Endodermal cell (in vitro differentiated cells): ENCODE data around the gene LRIT1. TPM values are rescaled to one million over a fixed set of nuclear protein-coding genes. Genes with fewer than 3 reads are reported as not detected.

Experiments
- DNase-seq: peaks from one replicate; pipeline ENCODE4 v3.0.0-alpha.2; 2017
- H3K27ac ChIP-seq: 2 replicates; pipeline ENCODE4 v1.5.1; 2013; ENCODE audit warnings: mild to moderate bottlenecking, low read depth, low read length, moderate library complexity
- H3K27me3 ChIP-seq: 2 replicates; pipeline ENCODE4 v1.6.1; 2013; ENCODE audit warnings: mild to moderate bottlenecking, low read length, moderate library complexity; ENCODE audit not compliant: insufficient read depth, control insufficient read depth, poor library complexity, severe bottlenecking
- H3K36me3 ChIP-seq: 2 replicates; pipeline ENCODE4 v1.7.0; 2013; ENCODE audit warnings: mild to moderate bottlenecking, low read length, moderate library complexity; ENCODE audit not compliant: control insufficient read depth, insufficient read depth
- H3K4me1 ChIP-seq: one replicate; pipeline ENCODE4 v1.7.0; 2013; ENCODE audit warnings: low read length; ENCODE audit not compliant: control insufficient read depth, insufficient read depth
- H3K4me3 ChIP-seq: 2 replicates; pipeline ENCODE4 v1.5.1; 2013; ENCODE audit warnings: mild to moderate bottlenecking, low read length, moderate library complexity
- H3K9ac ChIP-seq: 2 replicates; pipeline ENCODE4 v1.6.1; 2013; ENCODE audit warnings: mild to moderate bottlenecking, low read length, moderate library complexity; ENCODE audit not compliant: poor library complexity, severe bottlenecking; ENCODE audit errors: extremely low read depth
- H3K9me3 ChIP-seq: 2 replicates; pipeline ENCODE4 v1.6.1; 2013; ENCODE audit warnings: mild to moderate bottlenecking, low read length, moderate library complexity; ENCODE audit not compliant: control insufficient read depth
- H3K27ac Mint-ChIP-seq: 2 replicates; pipeline ENCODE4 v1.8.0; 2020; ENCODE audit warnings: mixed read lengths
- H3K27me3 Mint-ChIP-seq: 2 replicates; pipeline ENCODE4 v1.8.0; 2021; ENCODE audit warnings: mild to moderate bottlenecking, mixed read lengths; ENCODE audit not compliant: insufficient read depth
- H3K36me3 Mint-ChIP-seq: 2 replicates; pipeline ENCODE4 v1.8.0; 2020; ENCODE audit warnings: low read depth, mixed read lengths
- H3K4me1 Mint-ChIP-seq: 2 replicates; pipeline ENCODE4 v1.8.0; 2020; ENCODE audit warnings: mixed read lengths
- H3K4me3 Mint-ChIP-seq: 2 replicates; pipeline ENCODE4 v1.8.0; 2020; ENCODE audit warnings: mild to moderate bottlenecking, moderate library complexity, mixed read lengths
- H3K9me3 Mint-ChIP-seq: 2 replicates; pipeline ENCODE4 v1.8.0; 2020; ENCODE audit warnings: mild to moderate bottlenecking, mixed read lengths
- WGBS, 2 experiments: methylation state at CpG; one replicate each; pipeline versions ENCODE4 v1.1.5 to v1.1.7; 2013; ENCODE audit warnings: missing lambda C conversion rate in 2 of 2, mixed read lengths in 1 of 2; ENCODE audit not compliant: insufficient coverage in 1 of 2, insufficient read length in 1 of 2; 5-methylcytosine and 5-hydroxymethylcytosine counted together
- total RNA-seq, 2 donors: library from RNA; stranded (reverse); fragmentation: NEBNext Ultra II Directional in 1 of 2; extraction: Animal tissue kit (Norgen Biotek cat#: 25700) in 1 of 2; gene quantifications; 2 replicates in 1 of 2; 3 replicates in 1 of 2; pipeline ENCODE4 v1.2.1, GENCODE V29; 2021
- TF ChIP-seq, protein P1 (sequence below): fragments of 200-600 bp; sonication (generic); conservative IDR thresholded peaks from 2 replicates; pipeline ENCODE4 v1.5.0; 2021; ENCODE audit warnings: antibody characterized with exemption, mild to moderate bottlenecking

The LRIT1 gene
- total RNA-seq, 2 donors from 2014 or later: 0.11 TPM; not detected in 1

DNA sequence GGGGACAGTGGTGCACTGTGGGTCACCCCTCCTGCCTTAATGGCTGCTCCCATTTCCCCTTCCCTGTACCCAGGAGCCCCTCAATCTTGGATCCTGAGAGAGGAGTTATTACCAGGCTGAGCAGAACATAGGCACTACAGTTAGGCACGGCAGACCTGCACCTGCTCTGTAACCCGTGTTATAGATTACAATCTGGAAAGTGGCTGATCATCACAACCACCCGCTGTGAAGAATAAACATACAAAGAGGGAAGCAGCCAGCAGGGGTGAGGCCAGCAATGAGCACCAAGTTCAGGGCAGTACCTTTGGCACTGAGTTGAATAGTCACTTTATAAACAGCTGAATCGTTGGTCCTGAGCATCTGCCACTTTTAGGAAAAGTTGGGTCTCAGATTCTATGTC lies 45.3 kb downstream of the LRIT1 start:
- 56 to 66% methylated on average over 4 of the region's 4 CpGs for WGBS, 2 experiments
- peaks cover 87% of the 10 kb centered on the region for H3K27me3 ChIP-seq
- no peak overlapping the region for H3K9ac ChIP-seq
- no peaks in the 10 kb centered on the region for H3K9me3 ChIP-seq
- no peaks in the 10 kb centered on the region for H3K36me3 ChIP-seq
- H3K27ac ChIP-seq: no peak overlapping the region
- TF ChIP-seq, protein P1, sequence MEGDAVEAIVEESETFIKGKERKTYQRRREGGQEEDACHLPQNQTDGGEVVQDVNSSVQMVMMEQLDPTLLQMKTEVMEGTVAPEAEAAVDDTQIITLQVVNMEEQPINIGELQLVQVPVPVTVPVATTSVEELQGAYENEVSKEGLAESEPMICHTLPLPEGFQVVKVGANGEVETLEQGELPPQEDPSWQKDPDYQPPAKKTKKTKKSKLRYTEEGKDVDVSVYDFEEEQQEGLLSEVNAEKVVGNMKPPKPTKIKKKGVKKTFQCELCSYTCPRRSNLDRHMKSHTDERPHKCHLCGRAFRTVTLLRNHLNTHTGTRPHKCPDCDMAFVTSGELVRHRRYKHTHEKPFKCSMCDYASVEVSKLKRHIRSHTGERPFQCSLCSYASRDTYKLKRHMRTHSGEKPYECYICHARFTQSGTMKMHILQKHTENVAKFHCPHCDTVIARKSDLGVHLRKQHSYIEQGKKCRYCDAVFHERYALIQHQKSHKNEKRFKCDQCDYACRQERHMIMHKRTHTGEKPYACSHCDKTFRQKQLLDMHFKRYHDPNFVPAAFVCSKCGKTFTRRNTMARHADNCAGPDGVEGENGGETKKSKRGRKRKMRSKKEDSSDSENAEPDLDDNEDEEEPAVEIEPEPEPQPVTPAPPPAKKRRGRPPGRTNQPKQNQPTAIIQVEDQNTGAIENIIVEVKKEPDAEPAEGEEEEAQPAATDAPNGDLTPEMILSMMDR: peak; percentile 27
- Mint-ChIP-seq H3K4me3 (no peak overlapping the region), H3K4me1 (peaks cover 11% of the 10 kb centered on the region), H3K9me3 (no peaks in the 10 kb centered on the region), H3K36me3 (no peaks in the 10 kb centered on the region), H3K27me3 (peaks cover 78% of the 10 kb centered on the region), H3K27ac (no peak overlapping the region)
- H3K4me3 ChIP-seq: no peak overlapping the region
- DNase-seq: peak; percentile 59
- H3K4me1 ChIP-seq: no peaks in the 10 kb centered on the region

DNA sequence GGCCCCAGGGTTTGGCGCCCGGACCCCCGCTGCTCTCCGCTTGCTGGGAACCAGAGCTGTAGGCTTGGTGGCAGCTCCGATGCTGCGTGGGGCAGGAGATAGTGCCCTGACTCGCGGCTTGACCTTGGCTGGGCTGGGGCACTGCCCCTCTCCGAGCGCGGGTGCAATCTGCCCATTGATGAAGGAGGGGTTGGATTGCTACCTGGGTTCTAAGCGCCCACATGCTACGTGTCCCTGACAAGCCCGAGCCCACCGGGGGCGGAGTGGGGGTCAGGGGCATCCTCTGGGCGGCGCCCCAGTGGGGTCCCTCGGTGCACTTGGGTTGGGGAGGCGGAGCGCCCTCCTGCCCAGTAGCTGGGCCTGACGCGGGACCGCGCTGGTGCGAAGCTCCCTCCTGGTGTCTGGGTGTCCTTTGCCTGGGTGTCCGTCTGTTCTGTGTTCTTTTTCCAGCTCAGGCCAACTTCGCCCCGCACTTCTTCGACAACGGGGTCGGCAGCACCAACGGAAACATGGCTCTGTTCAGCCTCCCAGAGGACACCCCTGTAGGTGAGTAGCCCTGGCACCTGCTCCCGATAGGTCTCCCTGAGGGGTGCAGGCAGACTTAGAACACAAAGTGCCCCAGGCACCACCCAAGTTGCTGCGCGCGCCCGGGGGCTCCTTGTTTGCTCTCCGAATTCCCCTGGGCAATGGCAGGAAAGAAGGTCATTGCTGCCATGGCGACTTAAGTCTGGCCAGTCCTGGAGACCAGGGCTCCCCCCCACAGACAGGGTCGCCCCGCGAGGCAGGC lies 46.1 kb downstream of the LRIT1 start:
- Mint-ChIP-seq H3K36me3 (no peaks in the 10 kb centered on the region), H3K27me3 (peaks cover 86% of the 10 kb centered on the region), H3K4me3 (peak overlapping the region; percentile 45), H3K4me1 (peaks cover 11% of the 10 kb centered on the region), H3K9me3 (no peaks in the 10 kb centered on the region), H3K27ac (no peak overlapping the region)
- H3K9ac ChIP-seq: no peak overlapping the region
- TF ChIP-seq, protein P1: no peak
- H3K4me3 ChIP-seq: peak overlapping the region; percentile 39
- no peaks in the 10 kb centered on the region for H3K9me3 ChIP-seq
- peaks cover 95% of the 10 kb centered on the region for H3K27me3 ChIP-seq
- H3K36me3 ChIP-seq: no peaks in the 10 kb centered on the region
- no peak overlapping the region for H3K27ac ChIP-seq
- peak; percentile 59 for DNase-seq
- 41 to 43% methylated on average over 23 to 43 of the region's 43 CpGs for WGBS, 2 experiments
- H3K4me1 ChIP-seq: no peaks in the 10 kb centered on the region

DNA sequence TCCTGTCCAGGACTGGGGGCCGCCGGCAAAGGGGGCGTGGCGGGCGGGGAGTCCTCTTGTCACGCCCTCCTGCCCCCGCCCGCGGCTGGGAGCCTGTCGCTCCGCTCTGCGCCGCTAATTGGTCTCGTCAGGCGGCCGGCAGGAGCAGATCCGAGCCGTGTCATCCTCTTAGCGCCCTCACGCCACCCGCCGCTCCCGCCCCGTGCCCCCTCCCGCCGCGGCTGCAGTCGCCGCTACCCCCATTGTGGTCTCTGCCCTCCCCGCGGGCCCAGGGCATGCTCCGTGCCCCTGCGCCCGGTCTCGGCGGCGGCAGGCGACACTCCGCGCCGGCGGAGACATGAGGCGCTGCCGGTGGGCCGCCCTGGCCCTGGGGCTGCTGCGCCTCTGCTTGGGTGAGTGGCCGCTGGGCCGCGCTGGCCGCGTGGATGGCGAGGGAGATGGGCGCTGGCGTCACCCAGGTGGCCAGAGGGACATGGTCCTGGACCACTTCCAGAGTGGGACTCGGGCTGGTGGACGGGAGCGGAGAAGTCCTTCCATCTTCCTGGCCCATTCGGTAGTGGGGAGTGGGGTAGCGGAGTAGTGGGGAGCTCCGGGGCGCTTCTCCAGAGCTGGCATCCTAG lies 46.8 kb downstream of the LRIT1 start, which contains the start of gene CDHR1:
Gene CDHR1 (plus strand): TSS at position 114 of the 620 bp plus-strand sequence. CDS start 224 bp downstream, at position 338.
- TF ChIP-seq, protein P1: peak; percentile 13
- no peaks in the 10 kb centered on the region for H3K9me3 ChIP-seq
- Mint-ChIP-seq H3K4me3 (peak within 1 kb of the TSS; percentile 45), H3K27ac (no peak within 1 kb of the TSS), H3K27me3 (peaks cover 87% of the 10 kb centered on the region), H3K4me1 (peaks cover 11% of the 10 kb centered on the region), H3K36me3 (no peaks in the 10 kb centered on the region), H3K9me3 (no peaks in the 10 kb centered on the region)
- peak; percentile 89 for DNase-seq
- WGBS, 2 experiments: 2% methylated on average over 14 to 61 of the region's 61 CpGs
- H3K36me3 ChIP-seq: no peaks in the 10 kb centered on the region
- peak within 1 kb of the TSS; percentile 39 for H3K4me3 ChIP-seq
- H3K27ac ChIP-seq: no peak within 1 kb of the TSS
- no peak within 1 kb of the TSS for H3K9ac ChIP-seq
- H3K27me3 ChIP-seq: peaks cover 94% of the 10 kb centered on the region
- no peaks in the 10 kb centered on the region for H3K4me1 ChIP-seq
